ENCODE data around the gene MRPS23.

MRPS23 gene
- 8.7 to 42.2 reads per million in 2 donors for total RNA-seq

DNA sequence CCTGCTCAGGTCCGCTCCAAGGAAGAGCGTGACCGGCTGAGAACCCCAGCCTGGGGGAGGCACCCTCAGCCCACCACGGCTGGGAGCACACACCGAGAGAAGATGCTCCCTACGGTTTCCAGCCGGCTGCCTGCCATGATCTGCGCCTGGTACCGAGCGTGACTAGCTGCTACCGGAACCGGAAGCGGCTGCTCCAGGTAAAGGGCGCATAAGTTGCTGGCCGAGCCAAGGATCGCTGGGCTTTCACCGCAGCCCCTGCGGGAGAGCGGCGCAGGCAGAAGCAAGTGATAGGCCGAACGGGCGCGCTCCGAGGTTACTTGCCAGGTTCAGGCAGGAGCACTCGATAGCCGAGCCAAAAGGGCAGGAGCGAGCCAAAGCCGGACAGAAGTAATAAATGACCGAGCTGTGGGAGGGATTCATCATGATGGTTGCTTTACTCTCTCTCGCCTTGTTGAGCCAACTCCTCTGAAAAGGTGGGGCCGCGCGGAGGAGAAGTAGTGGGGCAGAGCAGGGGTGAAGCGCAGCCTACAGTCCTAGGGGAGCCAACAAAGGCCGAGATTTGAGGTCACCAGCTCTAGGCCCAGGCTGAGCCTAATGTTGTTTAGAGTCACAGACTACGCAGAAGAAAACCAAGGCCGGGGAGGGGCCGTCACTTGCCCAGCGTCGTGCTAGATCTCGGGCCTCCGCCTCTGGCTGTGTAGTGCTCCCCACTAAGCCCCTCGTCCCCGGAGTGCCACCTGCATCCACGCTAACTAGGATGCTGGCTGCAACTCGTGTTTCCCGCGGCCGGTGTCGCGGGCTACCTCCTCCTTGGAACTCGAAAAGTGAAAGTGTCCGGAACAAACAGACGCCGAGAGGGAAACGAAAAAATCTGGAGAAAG is at the start of gene MRPS23:
MRPS23 (minus strand) TSS at position 171 of the 881 bp plus-strand sequence; CDS start at position 137, 34 bp downstream.
- DNase-seq = peak; percentile 93

- DNase-seq = no peak
Measured at GRCh38 chr17:57899391-57899790, 49.5 kb upstream of the MRPS23 start.

- no peak for DNase-seq
Measured at GRCh38 chr17:57898487-57899311, 48.9 kb upstream of the MRPS23 start.

DNA sequence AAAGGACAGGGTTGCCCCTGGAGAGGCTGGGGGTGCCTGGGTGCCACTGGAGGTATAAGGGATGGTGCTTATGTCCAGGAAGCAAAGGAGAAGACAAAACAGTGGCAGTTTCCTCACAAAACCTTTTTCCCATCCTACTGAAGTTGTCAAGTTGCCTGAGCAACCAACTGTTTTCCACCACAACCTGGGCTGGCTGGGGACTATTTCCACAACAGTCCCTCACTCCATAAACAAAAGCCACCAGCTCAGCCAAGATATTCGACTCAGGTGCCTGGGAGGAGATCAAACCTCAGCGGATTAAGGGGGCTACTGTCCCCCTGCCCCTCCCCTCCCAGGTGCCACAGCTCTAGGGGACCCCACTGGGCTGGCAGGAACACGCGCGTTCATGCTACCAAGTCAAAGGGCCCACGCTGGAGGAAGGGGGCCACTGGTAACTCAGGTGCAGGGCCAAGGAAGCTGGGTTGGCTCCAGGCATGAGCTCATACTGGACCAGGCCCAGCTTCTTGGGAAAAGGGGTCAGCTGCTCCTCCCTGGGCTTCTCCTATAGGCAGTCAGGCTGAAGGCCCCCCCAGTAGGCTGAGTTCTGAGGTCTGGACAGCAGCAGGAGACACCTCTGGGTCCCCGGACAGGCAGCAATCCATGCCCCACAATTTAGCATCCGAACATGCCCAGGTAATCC is 45.7 kb upstream of the MRPS23 start:
- no peak for DNase-seq

DNA sequence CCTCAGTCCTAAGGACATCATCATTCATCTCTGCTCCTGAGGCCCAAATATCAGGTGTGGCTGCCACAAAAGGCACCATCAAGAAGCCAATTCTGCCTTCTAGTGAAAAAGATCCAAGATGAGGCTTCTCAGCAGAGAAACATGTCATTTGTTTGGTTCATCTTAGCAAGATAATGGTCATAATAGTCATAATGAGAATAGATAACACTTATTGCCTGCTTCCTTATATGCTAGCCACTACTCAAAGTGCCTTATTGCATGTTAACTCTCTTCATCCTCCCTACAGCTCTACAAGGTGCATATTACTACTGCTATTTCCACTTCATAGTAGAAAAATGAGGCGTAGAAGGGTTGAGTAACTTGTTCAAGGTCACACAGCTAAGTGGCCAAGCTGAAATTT is 45.0 kb upstream of the MRPS23 start:
- DNase-seq = no peak

- no peak for DNase-seq
Measured at GRCh38 chr17:57892820-57893595, 43.2 kb upstream of the MRPS23 start.

GRCh38 chr17:57892146-57892819 is 42.4 kb upstream of the MRPS23 start:
- peak; percentile 70 for DNase-seq

GRCh38 chr17:57890857-57891232 is 41.0 kb upstream of the MRPS23 start:
- no peak for DNase-seq

GRCh38 chr17:57889892-57890856 is 40.3 kb upstream of the MRPS23 start:
- DNase-seq = no peak

DNA sequence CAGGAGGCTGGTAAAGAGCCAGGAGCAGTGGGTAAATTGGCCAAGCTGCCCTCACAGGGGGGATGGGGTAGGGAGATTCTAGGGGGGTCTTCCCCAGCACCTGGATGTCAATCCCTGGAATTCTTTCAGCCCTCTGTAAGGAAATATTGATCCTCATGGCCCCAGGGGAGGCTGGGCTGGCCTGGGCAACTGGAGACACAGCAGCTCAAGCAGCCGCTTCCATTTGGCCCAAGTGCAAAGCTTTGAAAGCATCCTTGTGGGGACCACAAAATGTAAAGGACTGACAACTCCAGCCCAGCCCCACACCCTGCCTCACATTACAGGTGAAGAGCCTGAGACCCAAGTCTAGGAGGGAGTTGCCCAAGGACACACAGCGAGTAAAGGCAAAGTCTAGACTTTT is 39.4 kb upstream of the MRPS23 start:
- no peak for DNase-seq

- no peak for DNase-seq
Measured at GRCh38 chr17:57888311-57889216, 38.7 kb upstream of the MRPS23 start.

DNA sequence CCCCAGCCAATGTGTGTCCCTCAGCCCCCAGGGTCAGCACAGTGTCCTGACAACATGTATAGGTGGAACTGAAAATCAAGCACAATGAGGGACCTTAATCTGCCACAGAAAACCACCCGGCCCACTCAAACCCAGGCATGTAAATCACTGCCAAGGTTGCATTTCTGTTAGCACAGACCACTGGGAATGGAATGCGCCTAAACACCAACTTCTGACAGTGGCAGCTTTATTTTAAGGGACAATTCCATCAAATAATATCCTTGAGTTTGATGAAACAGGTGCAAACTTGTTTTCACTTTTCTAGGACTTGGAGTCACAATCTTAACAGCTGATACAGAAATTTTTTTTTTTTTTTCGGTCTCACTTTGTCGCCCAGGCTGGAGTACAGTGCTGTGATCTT is 37.3 kb upstream of the MRPS23 start:
- DNase-seq = no peak

DNA sequence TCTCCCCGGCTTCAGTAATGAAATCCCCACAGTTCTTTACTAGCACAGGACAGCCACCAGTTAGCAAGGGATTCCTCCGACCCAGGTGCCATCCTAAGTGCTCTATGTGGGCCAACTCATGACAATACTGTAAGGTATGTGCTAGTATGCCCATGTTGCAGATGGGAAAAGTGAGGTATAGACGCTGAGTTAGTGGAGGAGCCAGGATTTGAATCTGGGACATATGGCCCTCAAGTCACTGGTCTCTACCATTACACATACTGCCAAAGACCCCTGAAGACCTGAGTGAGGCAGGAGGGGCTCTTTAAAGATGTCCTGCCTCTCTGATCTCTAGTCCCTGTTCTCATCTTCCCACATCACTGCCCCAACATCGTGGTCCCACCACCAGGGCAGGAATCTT is 36.2 kb upstream of the MRPS23 start:
- DNase-seq = no peak

DNA sequence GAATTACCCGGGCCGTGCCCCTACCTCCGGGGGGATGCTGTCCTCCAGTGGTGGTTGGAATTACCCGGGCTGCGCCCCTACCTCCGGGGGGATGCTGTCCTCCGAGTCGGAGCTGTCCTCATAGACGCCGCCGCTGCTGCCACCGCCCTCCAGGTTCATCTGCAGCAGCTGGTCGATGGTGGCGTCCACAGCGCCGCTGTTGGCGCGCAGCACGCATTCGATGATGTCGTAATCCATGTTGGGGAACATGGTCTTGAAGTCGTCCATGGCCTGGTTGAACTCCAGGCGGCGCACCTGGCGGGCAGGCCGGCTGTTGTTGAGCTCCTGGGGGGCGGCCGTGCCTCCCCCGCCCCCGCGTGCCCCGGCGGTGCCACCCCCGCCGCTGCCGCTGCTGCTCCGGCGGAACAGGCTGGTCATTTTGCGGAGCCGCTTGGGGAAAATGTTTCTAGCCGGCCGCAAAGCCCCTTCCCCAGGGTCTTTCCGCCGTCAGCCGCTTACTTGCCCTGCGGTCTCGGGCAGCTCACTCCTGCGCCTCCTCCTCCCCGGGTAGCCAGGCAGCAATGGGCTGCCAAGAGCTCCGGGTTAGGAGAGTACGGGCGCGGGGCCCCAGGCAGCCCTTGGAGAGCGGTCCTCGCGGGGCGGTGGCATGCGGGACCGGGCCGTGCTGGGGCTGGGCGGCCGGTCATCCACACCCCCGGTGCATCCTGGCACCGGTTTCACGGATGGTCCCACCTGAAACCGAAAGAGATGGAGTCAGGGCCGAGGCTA is 35.5 kb upstream of the MRPS23 start:
- no peak for DNase-seq

- DNase-seq = no peak
Measured at GRCh38 chr17:57881783-57882351, 32.0 kb upstream of the MRPS23 start.

DNA sequence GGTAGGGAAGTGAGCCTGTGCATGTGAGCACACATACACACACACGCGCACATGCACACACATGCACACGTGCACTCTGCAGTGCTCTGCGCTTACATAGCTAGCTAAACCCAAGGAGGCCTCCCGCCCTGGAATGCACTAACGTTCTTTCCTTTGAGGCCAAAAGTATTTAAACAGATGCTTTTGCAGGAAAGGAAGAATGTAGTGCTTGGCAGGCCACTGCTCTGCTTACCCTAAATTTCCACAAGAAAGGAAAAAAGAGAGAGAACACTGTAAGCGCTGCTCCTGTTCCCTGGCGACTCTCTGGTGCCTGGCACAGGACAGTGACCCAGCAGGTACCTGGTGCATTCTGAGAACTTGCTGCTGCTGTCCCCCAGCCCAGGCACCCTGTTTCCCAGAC is 31.3 kb upstream of the MRPS23 start:
- DNase-seq = no peak

DNA sequence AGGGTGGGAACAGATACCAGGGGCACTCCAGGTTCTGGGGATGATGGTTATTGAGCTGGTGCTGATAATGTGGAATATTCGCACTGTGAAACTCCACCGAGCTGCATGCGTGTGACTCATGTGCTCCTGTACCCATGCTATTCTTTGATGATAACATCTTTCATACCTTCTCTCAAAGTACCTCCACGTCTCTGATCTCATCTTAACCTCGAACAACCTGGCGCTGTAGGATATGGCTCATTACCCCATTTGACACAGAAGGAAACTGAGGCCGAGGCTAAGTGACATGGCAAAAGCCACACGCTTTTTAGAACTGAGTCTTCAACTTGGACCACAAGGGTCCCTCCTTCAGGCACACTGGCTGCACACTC is 30.2 kb upstream of the MRPS23 start:
- no peak for DNase-seq

DNA sequence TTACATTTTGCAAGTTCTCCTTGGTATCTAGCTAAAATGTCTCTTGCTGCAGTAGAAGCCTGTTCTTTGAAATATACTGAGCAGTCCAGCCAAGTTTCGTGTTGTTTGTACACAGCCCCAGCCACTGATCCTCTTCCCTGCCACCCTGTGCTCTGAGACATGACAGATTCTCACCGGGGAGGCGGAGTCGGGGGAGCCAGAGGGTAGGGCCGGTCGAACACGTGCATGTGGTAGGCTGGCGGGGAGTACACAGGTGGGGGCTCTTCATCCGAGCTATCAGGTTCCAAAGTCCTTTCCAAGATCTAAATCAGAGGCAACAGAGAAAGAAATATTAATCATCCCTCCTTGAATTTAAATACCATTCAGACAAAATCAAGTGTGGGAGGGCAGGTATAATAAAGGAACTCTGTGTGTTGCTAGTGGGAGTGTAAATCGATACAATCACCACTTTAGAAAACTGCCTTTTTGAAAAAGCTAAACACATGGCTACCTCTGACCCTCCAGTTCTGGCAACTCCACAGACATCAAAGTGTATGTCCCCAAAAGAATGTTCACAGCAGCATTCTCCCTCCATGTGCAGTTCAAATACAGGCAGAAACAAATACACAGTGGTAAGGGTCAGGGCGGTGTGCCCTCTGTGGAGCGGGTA is 29.7 kb upstream of the MRPS23 start:
- DNase-seq = no peak
